A549 treated with GW870086 at 1 μM for 4 hours (cell line): Measurements from ENCODE around the gene ANXA8. TPM values are rescaled to one million over a fixed set of nuclear protein-coding genes. Genes with fewer than 3 reads are reported as not detected.

Experiments used
- total RNA-seq: library from RNA; stranded (reverse); fragments of 200-300 nt; extraction: Qiagen RNA extraction; gene quantifications from 5 replicates; pipeline ENCODE4 v1.2.3, GENCODE V29; 2022; ENCODE audit warnings: low read depth

ANXA8 gene
- total RNA-seq: 30.3 to 42.6 TPM (median 35.9 TPM) in 5 replicates

GRCh38 chr10:47483923-47484322 is at the start of gene ANXA8:
Gene ANXA8, minus strand, starts transcription at chr10:47484115. Its CDS starts 182 bp downstream, at chr10:47483933.

GRCh38 chr10:47523475-47523874 is 39.6 kb upstream of the ANXA8 start, which contains the start of gene AGAP9:
Gene AGAP9, minus strand, starts transcription at chr10:47523638. Its CDS starts 112 bp downstream, at chr10:47523526.

GRCh38 chr10:47491600-47491999 is 7.7 kb upstream of the ANXA8 start, which contains the start of gene FAM25G:
Gene FAM25G, minus strand, starts transcription at chr10:47491700. Its CDS starts 26 bp downstream, at chr10:47491674.

Other genes starting within 250 kb of the ANXA8 start
- 0.06 to 0.22 TPM (median 0.07 TPM) in 4 of 5 replicates, not detected in the other for gene GDF10, start 183.9 kb downstream of the ANXA8 start, total RNA-seq
- not detected in 5 replicates for gene GDF2, start 161.7 kb downstream of the ANXA8 start, total RNA-seq
- not detected in 5 replicates for gene RBP3, start 135.8 kb downstream of the ANXA8 start, total RNA-seq
- gene ZNF488, start 99.8 kb downstream of the ANXA8 start, total RNA-seq: 9.7 to 13.1 TPM (median 11.6 TPM) in 5 replicates
- gene FAM25G, start 7.6 kb upstream of the ANXA8 start, total RNA-seq: 1.3 to 2.7 TPM in 2 of 5 replicates, not detected in the others
- gene AGAP9, start 39.5 kb upstream of the ANXA8 start, total RNA-seq: 8.4 to 9.7 TPM (median 9.1 TPM) in 5 replicates